RWPE2 (cell line): ENCODE measurements around the gene SKAP1.

Source experiments
- ATAC-seq: fragments of 200-7000 bp; cut with Tn5 transposase; 3 replicates; pipeline ENCODE4 v1.9.1; 2021; ENCODE audit warnings: low read depth
- DNase-seq: peaks from one replicate; pipeline ENCODE4 v3.0.0-alpha.2; 2020; ENCODE audit warnings: low spot score
- H3K27ac ChIP-seq: fragments of 450-650 bp; 2 replicates; pipeline ENCODE4 v1.5.1; 2017; ENCODE audit warnings: mild to moderate bottlenecking; ENCODE audit not compliant: poor library complexity, severe bottlenecking
- H3K27me3 ChIP-seq: fragments of 250-450 bp; sonication (Bioruptor Pico); 2 replicates; pipeline ENCODE4 v1.5.1; 2021; ENCODE audit warnings: mild to moderate bottlenecking, moderate library complexity; ENCODE audit not compliant: insufficient read depth, poor library complexity, severe bottlenecking
- H3K36me3 ChIP-seq: fragments of 250-450 bp; sonication (Bioruptor Pico); 2 replicates; pipeline ENCODE4 v1.5.1; 2020; ENCODE audit warnings: low read depth, mild to moderate bottlenecking, moderate library complexity
- H3K4me1 ChIP-seq: fragments of 250-450 bp; sonication (Bioruptor Pico); 2 replicates; pipeline ENCODE4 v1.5.1; 2021; ENCODE audit warnings: mild to moderate bottlenecking, moderate library complexity; ENCODE audit not compliant: insufficient read depth, poor library complexity, severe bottlenecking
- H3K4me3 ChIP-seq: fragments of 250-450 bp; sonication (Bioruptor Pico); 2 replicates; pipeline ENCODE4 v1.5.1; 2021; ENCODE audit warnings: mild to moderate bottlenecking, moderate library complexity; ENCODE audit not compliant: severe bottlenecking
- H3K9me3 ChIP-seq: fragments of 250-450 bp; sonication (Bioruptor Pico); 2 replicates; pipeline ENCODE4 v1.5.1; 2021; ENCODE audit warnings: mild to moderate bottlenecking, moderate library complexity; ENCODE audit not compliant: severe bottlenecking
- TF ChIP-seq, protein P1 (sequence below): fragments of 450-650 bp; IDR thresholded peaks from one replicate; pipeline ENCODE4 v1.5.1; 2017; ENCODE audit warnings: mild to moderate bottlenecking, moderate library complexity; ENCODE audit not compliant: poor library complexity, severe bottlenecking

Gene SKAP1

DNA sequence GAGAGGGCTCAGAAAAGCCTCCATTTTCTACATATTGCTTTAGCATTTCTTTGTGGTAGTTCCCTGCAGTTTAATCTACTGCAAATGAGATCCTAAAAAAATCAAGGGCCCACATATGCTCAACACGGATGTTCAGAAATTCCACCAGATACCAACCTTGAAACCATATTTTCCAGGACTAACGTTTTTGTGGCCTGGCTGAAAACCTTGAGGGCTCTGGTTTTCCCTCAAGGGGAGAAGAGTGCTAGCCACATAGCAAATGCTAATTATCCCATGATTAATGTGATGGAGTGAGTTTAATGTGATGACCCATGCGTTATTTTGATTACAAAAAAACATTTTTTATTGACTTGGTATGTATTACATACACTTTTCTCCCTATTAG lies 253.6 kb downstream of the SKAP1 start:
- ATAC-seq (no peak), DNase-seq (no peak)
- no peaks in the 10 kb centered on the region for H3K9me3 ChIP-seq
- H3K27me3 ChIP-seq, result no peaks in the 10 kb centered on the region
- H3K36me3 ChIP-seq, result no peaks in the 10 kb centered on the region
- no peak overlapping the region for H3K27ac ChIP-seq
- H3K4me3 ChIP-seq, result no peak overlapping the region
- TF ChIP-seq, protein P1, sequence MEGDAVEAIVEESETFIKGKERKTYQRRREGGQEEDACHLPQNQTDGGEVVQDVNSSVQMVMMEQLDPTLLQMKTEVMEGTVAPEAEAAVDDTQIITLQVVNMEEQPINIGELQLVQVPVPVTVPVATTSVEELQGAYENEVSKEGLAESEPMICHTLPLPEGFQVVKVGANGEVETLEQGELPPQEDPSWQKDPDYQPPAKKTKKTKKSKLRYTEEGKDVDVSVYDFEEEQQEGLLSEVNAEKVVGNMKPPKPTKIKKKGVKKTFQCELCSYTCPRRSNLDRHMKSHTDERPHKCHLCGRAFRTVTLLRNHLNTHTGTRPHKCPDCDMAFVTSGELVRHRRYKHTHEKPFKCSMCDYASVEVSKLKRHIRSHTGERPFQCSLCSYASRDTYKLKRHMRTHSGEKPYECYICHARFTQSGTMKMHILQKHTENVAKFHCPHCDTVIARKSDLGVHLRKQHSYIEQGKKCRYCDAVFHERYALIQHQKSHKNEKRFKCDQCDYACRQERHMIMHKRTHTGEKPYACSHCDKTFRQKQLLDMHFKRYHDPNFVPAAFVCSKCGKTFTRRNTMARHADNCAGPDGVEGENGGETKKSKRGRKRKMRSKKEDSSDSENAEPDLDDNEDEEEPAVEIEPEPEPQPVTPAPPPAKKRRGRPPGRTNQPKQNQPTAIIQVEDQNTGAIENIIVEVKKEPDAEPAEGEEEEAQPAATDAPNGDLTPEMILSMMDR, result no peak
- H3K4me1 ChIP-seq, result no peaks in the 10 kb centered on the region

DNA sequence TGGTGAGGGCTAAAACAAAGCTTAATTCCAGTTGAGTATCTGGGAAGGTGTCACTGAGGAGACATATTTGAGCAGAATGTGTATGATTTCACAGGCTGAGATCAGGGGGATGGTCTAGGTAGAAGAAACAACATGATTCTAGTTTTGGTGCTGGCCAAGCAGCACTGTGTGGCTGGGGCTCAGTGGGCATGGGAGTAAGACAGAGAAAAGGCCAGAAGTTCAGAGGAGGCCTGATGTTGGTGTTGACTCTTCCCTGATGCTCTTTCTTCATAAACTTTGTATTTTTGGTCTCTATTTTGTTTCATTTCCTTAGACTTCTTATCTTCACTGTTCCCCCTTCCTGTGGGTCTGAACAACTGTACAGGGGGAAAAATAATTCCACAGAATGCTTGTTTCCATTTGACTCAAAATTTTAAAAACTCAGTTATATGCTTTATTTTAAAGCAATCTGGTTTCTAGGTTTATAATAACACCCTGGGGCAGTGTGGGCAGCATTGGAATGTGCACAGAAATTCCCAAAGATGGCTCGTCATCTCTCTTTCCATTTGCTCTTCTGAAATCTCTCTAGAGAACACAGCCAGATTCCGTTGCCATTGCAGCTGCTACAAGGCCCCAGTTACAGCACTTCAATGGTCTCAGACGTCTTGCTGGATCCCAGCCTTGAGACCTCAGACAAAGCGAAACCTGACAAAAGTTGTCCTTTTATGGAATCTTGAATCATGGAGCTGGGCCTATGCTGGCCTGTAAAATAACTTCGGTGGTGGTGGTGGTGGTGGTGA lies 254.1 kb downstream of the SKAP1 start:
- no peak for ATAC-seq
- Histone ChIP-seq H3K27ac (no peak overlapping the region), H3K36me3 (no peaks in the 10 kb centered on the region), H3K27me3 (no peaks in the 10 kb centered on the region), H3K4me1 (no peaks in the 10 kb centered on the region), H3K4me3 (no peak overlapping the region), H3K9me3 (no peaks in the 10 kb centered on the region)
- DNase-seq, result no peak
- TF ChIP-seq, protein P1, result no peak

DNA sequence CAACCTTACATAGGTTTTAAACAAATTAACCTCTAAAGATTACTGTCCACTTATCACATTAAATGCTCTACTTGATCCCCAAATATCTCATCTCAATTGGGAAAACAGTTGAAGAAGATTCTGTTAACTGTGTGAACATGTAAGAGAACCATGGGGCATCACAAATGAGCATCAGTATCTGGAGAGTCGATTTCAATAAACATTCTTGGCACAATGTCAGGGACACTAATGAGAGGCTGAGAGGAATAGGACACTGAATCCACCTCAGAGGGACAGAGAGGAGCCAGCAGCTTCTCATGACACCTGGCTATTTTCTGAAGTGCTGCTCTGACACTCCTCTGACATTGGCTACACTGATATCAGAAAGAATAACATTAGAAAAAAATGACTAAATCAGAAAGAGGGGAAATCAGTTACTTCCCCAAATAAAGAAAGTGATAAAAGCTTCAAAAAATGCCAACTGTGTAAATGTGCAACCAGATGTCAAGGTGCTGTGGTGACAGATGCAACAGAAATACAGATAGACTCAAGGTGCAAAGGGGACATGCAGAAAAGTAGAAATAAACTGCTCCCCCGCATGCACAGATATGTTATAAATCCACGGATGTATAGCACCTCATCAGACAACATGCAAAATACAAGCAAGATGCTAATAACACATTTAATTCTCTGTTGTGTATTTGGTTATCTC lies 255.0 kb downstream of the SKAP1 start:
- ATAC-seq, result no peak
- Histone ChIP-seq H3K27me3 (no peaks in the 10 kb centered on the region), H3K27ac (no peak overlapping the region), H3K9me3 (no peaks in the 10 kb centered on the region), H3K36me3 (no peaks in the 10 kb centered on the region), H3K4me1 (no peaks in the 10 kb centered on the region), H3K4me3 (no peak overlapping the region)
- TF ChIP-seq, protein P1, result no peak
- DNase-seq, result no peak

DNA sequence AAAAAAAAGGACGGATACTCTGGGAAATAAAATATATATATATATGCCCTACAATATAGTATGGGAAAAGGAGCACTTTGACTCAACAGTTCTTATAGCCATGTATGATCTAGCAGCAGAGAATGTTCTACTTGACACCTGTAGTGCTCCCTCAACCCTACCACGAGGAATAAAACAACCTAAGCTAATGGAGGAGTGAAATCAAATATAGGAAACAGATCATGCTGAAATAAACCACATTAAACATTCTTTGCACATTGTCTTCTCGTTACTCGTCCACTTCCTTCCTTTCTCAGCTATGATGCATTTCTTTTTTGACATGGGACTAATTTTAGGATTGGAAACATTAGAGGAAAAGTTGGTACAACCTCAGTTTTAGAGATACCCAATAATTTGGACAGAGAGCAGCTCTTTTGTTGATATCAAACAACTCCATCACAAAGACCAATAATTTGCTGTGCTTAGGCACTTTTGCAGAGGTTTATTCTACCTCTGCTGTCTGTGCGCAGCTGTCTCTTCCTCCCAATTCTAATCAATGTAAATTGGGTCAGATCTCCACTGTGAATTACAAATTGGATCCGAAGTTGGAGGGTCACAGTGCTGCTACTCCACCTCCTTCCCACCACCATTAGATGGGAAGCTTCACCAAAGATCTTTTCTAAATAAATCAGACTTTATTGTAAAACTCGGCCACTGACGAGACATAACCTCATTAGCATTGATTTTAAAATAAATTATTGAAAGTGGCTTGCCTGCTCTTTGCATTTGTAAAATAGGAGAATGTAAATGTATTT lies 256.6 kb downstream of the SKAP1 start:
- ATAC-seq (no peak), DNase-seq (no peak)
- Histone ChIP-seq H3K4me1 (no peaks in the 10 kb centered on the region), H3K27me3 (no peaks in the 10 kb centered on the region), H3K36me3 (no peaks in the 10 kb centered on the region), H3K4me3 (no peak overlapping the region), H3K9me3 (no peaks in the 10 kb centered on the region), H3K27ac (no peak overlapping the region)
- TF ChIP-seq, protein P1, result no peak
